H7 (cell line): ENCODE data around the gene PTPRN. TPM values are rescaled to one million over a fixed set of nuclear protein-coding genes. Genes with fewer than 3 reads are reported as not detected.
A peak's percentile ranks its signal among the peaks of the same experiment; 100 is the strongest.

Source experiments
- DNase-seq: peaks from one replicate; pipeline ENCODE4 v3.0.0; 2012
- H3K27me3 ChIP-seq: 2 replicates; pipeline ENCODE4 v1.6.0; 2011; ENCODE audit warnings: mild to moderate bottlenecking, low read length; ENCODE audit not compliant: control insufficient read depth, insufficient read depth
- H3K36me3 ChIP-seq: replicated peaks from 2 replicates; pipeline ENCODE4 v1.5.1; 2011; ENCODE audit warnings: low read length; ENCODE audit not compliant: control insufficient read depth, insufficient read depth
- H3K4me3 ChIP-seq: 2 replicates; pipeline ENCODE4 v1.5.1; 2011; ENCODE audit warnings: low read depth, mild to moderate bottlenecking, control low read depth, low read length, moderate library complexity; ENCODE audit not compliant: insufficient read depth
- total RNA-seq: library from RNA; depleted of rRNA; stranded (reverse); fragments of >200 nt; shearing (Covaris generic); gene quantifications from 2 replicates; pipeline ENCODE4 v1.2.3, GENCODE V29; 2014; rRNA removed

The PTPRN gene
- total RNA-seq: 0.73 and 2.0 TPM in 2 replicates

GRCh38 chr2:219309278-219309677 is at the start of gene PTPRN:
PTPRN (minus strand) TSS chr2:219309401; CDS start chr2:219309332, 69 bp downstream.
- Histone ChIP-seq H3K36me3 (no peaks in the 10 kb centered on the region), H3K27me3 (peaks cover 26% of the 10 kb centered on the region), H3K4me3 (peak within 1 kb of the TSS; percentile 53)
- peak; percentile 97 for DNase-seq

DNA sequence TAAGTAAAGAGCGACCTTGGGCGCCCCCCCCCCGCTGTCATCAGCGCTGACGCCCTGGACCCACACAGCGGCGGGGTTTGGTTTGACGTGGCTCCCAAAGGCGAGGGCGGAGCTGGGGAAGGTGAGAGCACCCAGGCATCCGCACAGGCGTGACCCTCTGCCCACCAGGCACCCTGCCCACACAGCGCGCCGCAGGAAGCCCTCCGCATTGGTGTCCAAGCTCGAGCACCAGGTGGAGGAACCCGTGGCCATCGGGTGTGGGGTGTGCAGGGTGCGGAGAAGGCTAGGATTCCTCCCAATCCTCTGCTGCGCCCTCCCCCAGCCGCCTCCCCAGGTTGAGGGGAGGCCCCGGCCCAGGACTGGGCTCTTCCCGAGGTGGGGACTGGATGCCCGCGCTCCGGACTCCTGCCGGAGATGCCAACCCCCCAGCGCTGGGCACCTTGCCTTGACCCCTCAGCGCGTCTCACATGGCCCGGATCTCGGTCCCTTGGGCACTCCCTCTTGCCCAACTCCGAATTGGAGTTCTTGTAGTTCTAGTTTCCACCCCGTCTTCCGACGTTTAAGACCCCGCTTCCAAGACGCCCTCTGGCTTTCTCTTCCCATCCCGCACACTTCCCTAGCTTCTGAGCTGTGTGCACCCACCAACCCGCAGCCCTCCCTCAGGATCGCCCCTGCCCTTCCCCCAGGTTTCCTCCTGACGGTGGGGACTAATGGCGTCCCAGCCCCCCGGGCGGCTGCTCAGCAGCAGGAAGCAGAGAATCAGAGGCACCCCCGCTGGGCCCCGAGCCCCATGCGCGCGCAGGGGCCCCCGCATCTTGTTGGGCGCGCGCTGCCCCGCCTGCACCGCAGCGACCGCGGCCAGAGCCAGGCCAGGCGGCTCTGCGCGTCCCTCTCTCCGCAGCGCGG is 49.2 kb upstream of the PTPRN start:
- DNase-seq: peak; percentile 85
- Histone ChIP-seq H3K4me3 (peak overlapping the region; percentile 40), H3K36me3 (no peaks in the 10 kb centered on the region), H3K27me3 (peaks cover 44% of the 10 kb centered on the region)

DNA sequence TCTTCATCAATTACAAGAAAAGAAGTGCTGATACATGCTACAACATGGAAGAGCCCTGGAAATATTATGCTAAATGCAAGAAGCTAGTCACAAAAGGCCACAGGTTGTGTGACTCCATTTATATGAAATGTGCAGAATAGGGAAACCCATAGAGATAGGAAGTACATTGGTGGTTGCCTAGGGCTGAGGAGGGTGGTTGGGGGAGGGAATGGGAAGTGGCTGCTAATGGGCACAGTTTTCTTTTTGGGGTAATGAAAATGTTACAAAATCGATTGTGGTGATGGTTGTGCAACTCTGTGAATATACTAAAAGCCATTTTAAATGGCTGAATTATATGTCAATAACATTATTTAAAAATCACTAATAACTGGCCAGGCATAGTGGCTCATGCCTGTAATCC is 47.6 kb upstream of the PTPRN start:
- peaks cover 44% of the 10 kb centered on the region for H3K27me3 ChIP-seq
- DNase-seq: no peak
- no peak overlapping the region for H3K4me3 ChIP-seq
- H3K36me3 ChIP-seq: no peaks in the 10 kb centered on the region

DNA sequence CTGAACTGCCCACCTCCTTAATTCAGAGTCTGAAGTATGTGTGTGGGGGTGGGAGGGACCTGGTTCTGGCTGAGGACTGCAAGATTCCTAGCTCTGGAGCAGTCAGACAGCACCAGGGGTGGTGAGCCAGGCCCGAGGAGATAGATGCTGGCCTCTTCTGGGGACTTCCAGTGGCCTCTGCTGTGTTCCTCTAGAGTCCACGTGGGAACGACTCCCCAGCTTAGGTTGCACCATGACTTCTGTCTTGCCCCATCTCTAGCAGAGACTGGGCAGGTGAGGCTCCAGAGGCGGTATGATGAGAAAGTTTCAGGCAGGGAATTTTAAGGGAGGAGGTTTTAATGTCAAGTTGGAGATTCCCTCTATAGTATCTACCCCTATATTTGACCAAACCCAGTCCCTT is 45.4 kb upstream of the PTPRN start:
- DNase-seq: no peak
- peaks cover 35% of the 10 kb centered on the region for H3K27me3 ChIP-seq
- no peak overlapping the region for H3K4me3 ChIP-seq
- no peaks in the 10 kb centered on the region for H3K36me3 ChIP-seq

GRCh38 chr2:219353129-219353528 is 43.9 kb upstream of the PTPRN start:
- Histone ChIP-seq H3K4me3 (no peak overlapping the region), H3K36me3 (no peaks in the 10 kb centered on the region), H3K27me3 (peaks cover 21% of the 10 kb centered on the region)
- DNase-seq: no peak

DNA sequence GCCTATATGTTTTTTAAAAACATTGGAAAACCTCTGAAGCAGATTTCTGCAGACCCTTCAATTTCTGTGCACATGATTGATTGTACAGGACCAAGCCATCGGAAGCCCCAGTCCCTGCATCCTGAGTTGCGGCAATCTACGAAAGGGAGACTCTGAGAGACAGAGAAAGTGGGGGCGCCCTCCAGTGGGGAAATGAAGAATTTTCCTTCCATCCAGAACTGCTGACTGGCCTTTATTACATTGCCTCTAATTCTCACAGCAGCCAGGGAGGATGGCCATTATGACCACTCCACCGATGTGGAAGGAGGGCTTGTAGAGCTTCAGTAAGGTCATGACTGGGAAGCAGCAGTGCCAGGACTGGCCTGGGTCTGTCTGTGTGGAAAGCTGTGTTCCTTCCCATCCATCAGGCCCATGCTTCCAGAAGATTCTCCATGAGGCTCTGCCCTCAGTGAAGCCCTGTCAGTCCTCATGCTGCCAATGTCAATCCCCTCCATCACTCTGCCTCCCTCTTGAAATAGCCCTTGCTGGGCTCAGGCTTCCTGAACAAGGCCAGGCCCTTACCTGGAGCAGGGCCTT is 43.3 kb upstream of the PTPRN start:
- DNase-seq: peak; percentile 84
- Histone ChIP-seq H3K27me3 (peaks cover 15% of the 10 kb centered on the region), H3K36me3 (no peaks in the 10 kb centered on the region), H3K4me3 (no peak overlapping the region)

GRCh38 chr2:219350710-219351221 is 41.6 kb upstream of the PTPRN start:
- peaks cover 7% of the 10 kb centered on the region for H3K27me3 ChIP-seq
- peak; percentile 50 for DNase-seq
- H3K4me3 ChIP-seq: no peak overlapping the region
- H3K36me3 ChIP-seq: no peaks in the 10 kb centered on the region

DNA sequence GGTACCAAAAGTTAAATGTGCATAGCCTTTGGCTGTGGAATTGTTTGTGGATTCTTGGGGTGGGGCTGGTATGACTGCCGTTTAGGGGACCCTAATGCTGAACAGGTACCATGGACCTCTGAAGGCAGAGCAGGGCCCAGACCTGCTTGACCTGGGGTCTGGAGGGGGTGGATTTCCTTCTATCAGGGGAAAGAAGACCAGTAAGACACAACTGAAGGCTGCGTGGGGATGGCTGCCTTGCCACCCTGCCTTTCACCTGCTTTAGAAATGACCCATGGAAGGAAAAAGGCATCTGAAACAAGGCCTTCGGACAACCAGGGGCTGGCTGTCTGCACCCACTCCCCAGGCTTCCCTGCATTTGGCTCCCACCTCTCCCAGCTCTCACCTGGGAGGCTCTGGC is 41.0 kb upstream of the PTPRN start:
- H3K36me3 ChIP-seq: no peaks in the 10 kb centered on the region
- no peak overlapping the region for H3K4me3 ChIP-seq
- peaks cover 6% of the 10 kb centered on the region for H3K27me3 ChIP-seq
- no peak for DNase-seq

GRCh38 chr2:219344751-219345430 is 35.7 kb upstream of the PTPRN start:
- H3K36me3 ChIP-seq: no peaks in the 10 kb centered on the region
- DNase-seq: no peak
- no peak overlapping the region for H3K4me3 ChIP-seq
- 0 out of 2 replicates have a peak, but pooled peaks cover 1% of the 10 kb centered on the region for H3K27me3 ChIP-seq

DNA sequence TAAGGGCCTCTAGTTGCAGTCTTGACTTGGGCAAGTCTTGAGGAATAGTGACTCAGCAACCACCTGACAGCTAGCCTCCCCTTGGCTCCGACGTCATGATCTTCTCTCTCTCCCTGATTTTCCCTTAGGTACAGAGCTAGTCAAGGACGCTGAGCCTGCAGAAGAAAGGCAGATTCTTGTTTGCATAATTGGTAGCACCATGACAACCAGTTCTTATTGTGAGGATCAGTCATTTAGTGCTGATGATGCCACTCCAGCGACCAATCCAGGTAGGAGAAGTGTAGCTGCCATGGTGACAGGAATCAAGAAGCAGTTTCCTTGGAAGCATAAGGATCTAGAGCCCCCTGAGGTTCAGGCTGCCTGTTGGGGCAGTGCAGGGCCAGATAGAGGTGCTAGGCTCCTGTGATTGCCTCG is 26.2 kb upstream of the PTPRN start:
- H3K36me3 ChIP-seq: no peaks in the 10 kb centered on the region
- DNase-seq: no peak
- H3K4me3 ChIP-seq: no peak overlapping the region
- peaks cover 36% of the 10 kb centered on the region for H3K27me3 ChIP-seq

GRCh38 chr2:219334076-219334475 is 24.9 kb upstream of the PTPRN start:
- no peak overlapping the region for H3K4me3 ChIP-seq
- H3K27me3 ChIP-seq: peaks cover 46% of the 10 kb centered on the region
- DNase-seq: no peak
- no peaks in the 10 kb centered on the region for H3K36me3 ChIP-seq

GRCh38 chr2:219332542-219332941 is 23.3 kb upstream of the PTPRN start, which contains the start of gene RESP18:
RESP18 (minus strand) TSS chr2:219332744.
- peak; percentile 85 for DNase-seq
- Histone ChIP-seq H3K4me3 (peak within 1 kb of the TSS; percentile 22; the same call in 1 of the 2 replicates), H3K27me3 (peaks cover 50% of the 10 kb centered on the region), H3K36me3 (no peaks in the 10 kb centered on the region)

DNA sequence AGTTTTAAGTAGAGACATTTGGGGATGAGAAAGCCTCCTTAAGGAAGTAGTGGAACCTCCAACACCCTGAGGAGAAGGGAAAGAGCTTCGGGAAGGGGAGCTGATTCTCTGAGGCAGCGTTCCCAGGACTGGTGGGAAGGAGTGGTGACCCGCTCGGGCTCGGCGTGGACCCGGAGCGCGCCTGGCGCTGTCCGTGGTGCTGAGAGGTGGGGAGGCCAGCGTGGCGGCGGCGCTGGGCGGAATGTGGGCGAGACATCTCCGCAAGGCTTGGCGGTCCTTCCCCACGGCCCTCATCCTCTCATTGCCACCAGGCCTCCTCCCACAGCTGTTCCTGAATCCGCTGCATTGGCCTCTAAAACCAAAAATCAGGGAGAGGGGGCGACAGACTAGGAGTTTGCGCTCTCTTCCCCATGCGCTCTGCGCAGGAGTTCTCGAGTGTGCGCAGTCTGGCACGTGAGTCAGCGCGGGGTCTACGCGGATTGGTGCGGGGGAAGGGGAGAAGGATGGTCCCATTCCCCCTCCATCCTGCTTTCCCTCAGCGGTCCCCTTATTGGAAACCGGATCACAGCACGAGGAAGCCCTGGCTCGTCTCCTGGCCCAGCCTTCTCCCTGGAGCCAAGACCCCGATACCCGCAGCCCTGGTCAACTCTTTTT is 22.5 kb upstream of the PTPRN start:
- Histone ChIP-seq H3K36me3 (no peaks in the 10 kb centered on the region), H3K4me3 (no peak overlapping the region), H3K27me3 (peaks cover 53% of the 10 kb centered on the region)
- DNase-seq: peak; percentile 87

DNA sequence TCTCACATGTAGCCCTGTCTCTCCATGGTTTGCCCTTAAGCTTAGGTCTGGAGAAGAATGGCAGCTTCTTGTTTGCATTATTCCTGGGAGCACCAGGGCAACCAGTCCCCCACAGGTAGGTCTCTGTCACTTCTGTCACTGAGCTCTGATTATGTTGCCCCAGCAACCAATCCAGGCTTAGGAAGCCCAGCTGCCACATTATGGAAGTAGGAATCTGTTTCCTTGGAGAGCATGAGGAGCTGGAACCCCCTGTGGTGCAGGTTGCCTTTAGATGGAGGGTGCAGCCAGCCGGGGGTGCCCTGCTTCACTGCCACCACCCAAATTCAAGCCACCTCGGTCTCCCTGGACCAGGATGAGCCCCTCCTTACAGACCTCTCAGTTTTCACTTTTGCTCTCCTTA is 18.5 kb upstream of the PTPRN start:
- DNase-seq: no peak
- H3K4me3 ChIP-seq: no peak overlapping the region
- no peaks in the 10 kb centered on the region for H3K36me3 ChIP-seq
- H3K27me3 ChIP-seq: peaks cover 42% of the 10 kb centered on the region
